HUDEP-2 (cell line): ENCODE data around the gene CDH8.

ENCODE experiments used
- DNase-seq, 76 experiments: peaks; one replicate each; lab custom pipeline; 2025; ENCODE audit not compliant: unreplicated experiment in 76 of 76; lab: John Stamatoyannopoulos, UW

Gene CDH8

GRCh38 chr16:61671161-61671560 lies 365.1 kb downstream of the CDH8 start:
- DNase-seq, result no peak

GRCh38 chr16:61665512-61665911 lies 370.7 kb downstream of the CDH8 start:
- DNase-seq, result no peak

- DNase-seq, result no peak
These were observed 376.3 kb downstream of the CDH8 start for GRCh38 chr16:61659936-61660335.

DNA sequence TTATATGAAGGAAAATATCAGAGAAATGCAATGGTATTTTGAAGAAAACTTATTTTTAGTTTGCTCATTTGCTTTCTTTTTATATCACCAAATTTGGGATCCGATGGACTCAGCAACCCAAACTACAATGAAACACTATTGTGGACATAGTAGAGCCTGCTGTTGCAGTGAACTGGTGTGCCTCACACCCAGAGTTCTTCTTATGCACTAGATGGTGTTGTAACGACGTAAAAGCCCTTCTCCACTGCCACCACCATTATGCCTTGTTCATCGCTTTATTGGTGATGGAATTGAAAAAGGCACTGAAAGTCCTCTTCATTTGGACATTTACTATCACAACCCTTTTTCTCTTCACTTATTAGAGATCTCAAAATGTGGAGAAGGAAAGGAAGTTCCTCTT lies 381.3 kb downstream of the CDH8 start:
- no peak for DNase-seq

DNA sequence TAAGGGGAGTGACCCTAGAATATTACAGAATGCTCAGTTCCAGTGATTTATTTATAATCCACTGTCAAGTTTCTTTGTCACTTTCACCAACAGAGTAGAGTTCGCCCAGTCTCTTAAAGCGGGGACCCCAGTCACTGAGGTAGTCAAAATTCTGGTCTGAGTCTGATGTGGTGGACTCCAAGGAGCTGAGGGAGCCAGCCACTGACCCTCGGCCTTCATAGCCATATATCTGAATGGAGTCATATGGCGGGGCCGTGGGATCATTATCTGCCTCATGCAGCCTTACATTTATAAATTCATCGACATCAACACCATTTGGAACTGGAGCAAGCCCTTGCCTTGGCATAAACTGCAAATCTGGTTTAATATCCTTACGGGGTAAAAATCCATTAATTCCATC lies 382.7 kb downstream of the CDH8 start:
- DNase-seq, result no peak

GRCh38 chr16:61645561-61645960 lies 390.7 kb downstream of the CDH8 start:
- DNase-seq, result no peak

GRCh38 chr16:61644736-61645135 lies 391.5 kb downstream of the CDH8 start:
- DNase-seq, result no peak

GRCh38 chr16:61617219-61617783 lies 418.9 kb downstream of the CDH8 start:
- no peak for DNase-seq

- no peak for DNase-seq
These were observed 420.1 kb downstream of the CDH8 start for GRCh38 chr16:61616088-61616487.

DNA sequence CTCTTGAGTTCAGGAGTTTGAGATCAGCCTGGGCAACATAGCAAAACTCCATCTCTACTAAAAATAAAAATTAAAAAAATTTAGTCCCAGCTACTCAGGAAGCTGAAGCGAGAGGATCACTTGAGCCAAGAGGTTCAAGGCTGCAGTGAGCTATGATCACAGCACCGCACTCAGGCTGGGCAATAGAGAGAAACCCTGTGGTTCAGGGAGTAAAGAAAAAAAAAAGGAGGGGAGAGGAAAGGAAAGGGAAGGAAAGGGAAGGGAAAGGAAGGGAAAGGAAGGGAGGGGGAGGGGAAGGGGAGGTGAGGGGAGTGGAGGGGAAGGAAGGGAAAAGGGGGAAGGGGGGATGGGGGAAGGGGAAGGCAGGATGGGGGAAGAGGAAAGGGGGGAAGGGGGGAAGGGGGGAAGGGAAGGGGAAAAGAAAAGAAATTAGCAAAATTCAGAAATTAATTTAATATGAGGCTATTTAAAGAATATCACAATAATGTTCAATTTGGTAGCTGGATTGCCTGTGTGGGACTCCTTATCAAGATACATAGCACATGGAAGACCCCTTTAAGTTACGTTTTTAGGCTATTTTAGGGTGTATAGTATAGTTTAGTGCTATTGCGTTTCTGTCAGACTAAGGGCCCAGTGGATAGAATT lies 424.3 kb downstream of the CDH8 start:
- no peak for DNase-seq

- DNase-seq, result no peak
These were observed 429.7 kb downstream of the CDH8 start for GRCh38 chr16:61606581-61606980.
